BLaER1 (cell line): Measurements from ENCODE around the gene NR6A1.

Experiments
- H3K27ac ChIP-seq: shearing (Covaris generic); formaldehyde crosslinking; 2 replicates; pipeline ENCODE4 v1.8.1; 2022
- H3K27me3 ChIP-seq: shearing (Covaris generic); formaldehyde crosslinking; 2 replicates; pipeline ENCODE4 v1.8.1; 2022
- H3K36me3 ChIP-seq: shearing (Covaris generic); formaldehyde crosslinking; 2 replicates; pipeline ENCODE4 v1.8.1; 2022
- H3K4me1 ChIP-seq: shearing (Covaris generic); formaldehyde crosslinking; 2 replicates; pipeline ENCODE4 v1.8.1; 2022
- H3K4me2 ChIP-seq: shearing (Covaris generic); formaldehyde crosslinking; 2 replicates; pipeline ENCODE4 v1.8.1; 2022
- H3K4me3 ChIP-seq: shearing (Covaris generic); formaldehyde crosslinking; 2 replicates; pipeline ENCODE4 v1.8.1; 2022
- H3K9ac ChIP-seq: shearing (Covaris generic); formaldehyde crosslinking; 2 replicates; pipeline ENCODE4 v1.8.1; 2022
- H3K9me3 ChIP-seq: shearing (Covaris generic); formaldehyde crosslinking; 2 replicates; pipeline ENCODE4 v1.8.1; 2022
- H4K20me1 ChIP-seq: shearing (Covaris generic); formaldehyde crosslinking; 2 replicates; pipeline ENCODE4 v1.8.1; 2022
- Cebpa-rat ChIP-seq: shearing (Covaris generic); IDR thresholded peaks from 2 replicates; pipeline ENCODE4 v1.8.1; 2022

Gene NR6A1

DNA sequence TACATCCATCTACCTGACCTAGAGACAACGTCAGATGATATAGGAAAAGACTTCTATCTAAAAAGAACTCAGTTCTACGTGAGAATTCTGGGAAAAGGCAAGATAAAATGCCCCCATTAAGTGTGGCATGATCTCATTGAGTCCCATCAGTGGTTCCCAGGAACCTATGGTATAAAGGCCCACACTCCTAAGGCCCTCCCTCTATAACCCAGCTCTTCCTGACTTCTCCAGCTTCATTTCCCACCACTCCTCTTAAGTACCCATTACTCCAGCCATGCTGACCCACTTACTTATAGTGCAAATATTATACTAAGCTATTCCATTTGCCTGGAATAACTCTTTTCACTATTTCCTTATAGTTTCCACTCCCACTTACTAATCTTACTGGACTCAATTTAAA, 168.5 kb downstream of the NR6A1 start:
- no peaks in the 10 kb centered on the region for H3K9me3 ChIP-seq
- no peaks in the 10 kb centered on the region for H3K4me1 ChIP-seq
- no peaks in the 10 kb centered on the region for H4K20me1 ChIP-seq
- no peak for TF ChIP-seq Cebpa-rat
- no peak overlapping the region for H3K27ac ChIP-seq
- no peak overlapping the region for H3K4me3 ChIP-seq
- H3K9ac ChIP-seq, result no peak overlapping the region
- no peaks in the 10 kb centered on the region for H3K36me3 ChIP-seq
- H3K27me3 ChIP-seq, result no peaks in the 10 kb centered on the region
- no peak overlapping the region for H3K4me2 ChIP-seq

GRCh38 chr9:124602204-124602603, 168.9 kb downstream of the NR6A1 start:
- no peak overlapping the region for H3K27ac ChIP-seq
- H3K9ac ChIP-seq, result no peak overlapping the region
- H3K36me3 ChIP-seq, result no peaks in the 10 kb centered on the region
- H3K4me3 ChIP-seq, result no peak overlapping the region
- no peaks in the 10 kb centered on the region for H3K9me3 ChIP-seq
- TF ChIP-seq Cebpa-rat, result no peak
- H3K4me1 ChIP-seq, result no peaks in the 10 kb centered on the region
- H3K4me2 ChIP-seq, result no peak overlapping the region
- H4K20me1 ChIP-seq, result no peaks in the 10 kb centered on the region
- no peaks in the 10 kb centered on the region for H3K27me3 ChIP-seq

DNA sequence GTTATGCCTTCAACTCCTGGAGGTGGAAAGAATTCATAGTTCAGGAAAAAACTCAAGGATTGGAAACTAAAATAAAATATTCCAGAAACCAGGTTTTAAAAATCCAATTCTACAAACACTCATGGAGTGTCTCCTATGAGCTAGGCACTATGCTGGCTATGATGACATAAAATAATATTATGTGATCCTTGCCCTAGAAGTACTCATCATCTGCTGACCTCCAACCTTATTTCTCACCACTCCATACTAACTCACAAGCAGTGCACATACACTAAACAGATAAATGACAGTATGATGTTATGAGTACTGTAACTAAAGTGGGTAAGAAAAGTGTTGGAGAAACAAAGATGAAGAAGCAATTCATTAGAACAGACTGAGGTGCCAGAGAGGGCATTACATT, 170.7 kb downstream of the NR6A1 start:
- Histone ChIP-seq H3K27me3 (no peaks in the 10 kb centered on the region), H3K4me3 (no peak overlapping the region), H3K9ac (no peak overlapping the region), H3K4me1 (no peaks in the 10 kb centered on the region), H3K36me3 (no peaks in the 10 kb centered on the region), H3K9me3 (no peaks in the 10 kb centered on the region), H4K20me1 (no peaks in the 10 kb centered on the region), H3K27ac (no peak overlapping the region), H3K4me2 (no peak overlapping the region)
- TF ChIP-seq Cebpa-rat, result no peak

- no peak for TF ChIP-seq Cebpa-rat
- no peaks in the 10 kb centered on the region for H3K27me3 ChIP-seq
- no peaks in the 10 kb centered on the region for H3K9me3 ChIP-seq
- H3K4me1 ChIP-seq, result no peaks in the 10 kb centered on the region
- H3K27ac ChIP-seq, result no peak overlapping the region
- H3K4me3 ChIP-seq, result no peak overlapping the region
- H3K4me2 ChIP-seq, result no peak overlapping the region
- H4K20me1 ChIP-seq, result no peaks in the 10 kb centered on the region
- no peak overlapping the region for H3K9ac ChIP-seq
- no peaks in the 10 kb centered on the region for H3K36me3 ChIP-seq
Observed at GRCh38 chr9:124599121-124599795, 171.9 kb downstream of the NR6A1 start.

GRCh38 chr9:124598048-124598447, 173.1 kb downstream of the NR6A1 start:
- TF ChIP-seq Cebpa-rat, result no peak
- no peaks in the 10 kb centered on the region for H4K20me1 ChIP-seq
- no peak overlapping the region for H3K4me2 ChIP-seq
- no peak overlapping the region for H3K4me3 ChIP-seq
- H3K36me3 ChIP-seq, result no peaks in the 10 kb centered on the region
- H3K27me3 ChIP-seq, result no peaks in the 10 kb centered on the region
- H3K9me3 ChIP-seq, result no peaks in the 10 kb centered on the region
- no peaks in the 10 kb centered on the region for H3K4me1 ChIP-seq
- H3K9ac ChIP-seq, result no peak overlapping the region
- no peak overlapping the region for H3K27ac ChIP-seq

GRCh38 chr9:124596172-124596839, 174.8 kb downstream of the NR6A1 start:
- Histone ChIP-seq H4K20me1 (no peaks in the 10 kb centered on the region), H3K4me1 (no peaks in the 10 kb centered on the region), H3K27me3 (no peaks in the 10 kb centered on the region), H3K9me3 (no peaks in the 10 kb centered on the region), H3K27ac (no peak overlapping the region), H3K4me2 (no peak overlapping the region), H3K4me3 (no peak overlapping the region), H3K36me3 (no peaks in the 10 kb centered on the region), H3K9ac (no peak overlapping the region)
- no peak for TF ChIP-seq Cebpa-rat

DNA sequence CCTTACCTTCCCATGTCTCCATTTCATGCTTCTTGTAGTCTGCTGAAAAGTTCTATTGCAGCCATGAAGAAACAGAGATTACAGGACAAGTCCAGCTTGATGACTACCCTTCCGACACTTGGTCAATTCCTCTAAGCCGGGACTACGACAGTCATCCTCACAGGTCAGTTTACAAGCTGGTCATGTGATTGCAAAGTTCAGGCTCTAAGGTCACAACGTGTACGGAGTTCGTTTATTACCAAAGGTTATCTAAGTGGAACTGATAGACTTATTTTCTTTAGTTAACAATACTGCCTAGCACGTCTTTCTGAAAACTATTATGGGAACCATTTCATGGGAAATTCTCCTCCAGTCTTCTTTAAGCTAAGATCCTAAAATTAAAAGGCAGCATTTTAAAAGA, 175.4 kb downstream of the NR6A1 start:
- H3K4me1 ChIP-seq, result no peaks in the 10 kb centered on the region
- no peak overlapping the region for H3K9ac ChIP-seq
- TF ChIP-seq Cebpa-rat, result no peak
- H3K36me3 ChIP-seq, result no peaks in the 10 kb centered on the region
- no peak overlapping the region for H3K4me2 ChIP-seq
- no peaks in the 10 kb centered on the region for H3K9me3 ChIP-seq
- no peaks in the 10 kb centered on the region for H3K27me3 ChIP-seq
- H3K27ac ChIP-seq, result no peak overlapping the region
- no peak overlapping the region for H3K4me3 ChIP-seq
- H4K20me1 ChIP-seq, result no peaks in the 10 kb centered on the region

DNA sequence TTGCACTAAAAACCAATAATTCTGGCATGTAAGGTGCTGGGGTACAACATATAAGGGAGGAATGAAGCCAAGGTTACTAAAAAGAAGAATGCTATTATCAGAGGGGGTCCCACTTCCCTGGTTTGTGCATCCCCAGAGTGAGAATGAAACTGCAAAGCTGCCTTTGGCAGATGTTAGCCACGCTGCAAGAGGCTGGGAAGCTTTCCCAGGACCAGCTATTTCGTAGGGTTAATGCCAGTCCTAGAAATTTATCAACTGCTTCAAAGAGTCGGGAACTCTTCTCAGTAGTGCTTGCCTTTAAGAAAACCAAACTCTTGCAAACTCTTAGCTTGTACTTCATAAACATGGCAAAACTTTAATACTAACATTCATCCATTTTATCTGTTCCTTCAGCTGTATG, 176.4 kb downstream of the NR6A1 start:
- Histone ChIP-seq H3K9me3 (no peaks in the 10 kb centered on the region), H3K4me1 (no peaks in the 10 kb centered on the region), H3K27ac (no peak overlapping the region), H4K20me1 (no peaks in the 10 kb centered on the region), H3K4me3 (no peak overlapping the region), H3K4me2 (no peak overlapping the region), H3K36me3 (no peaks in the 10 kb centered on the region), H3K9ac (no peak overlapping the region), H3K27me3 (no peaks in the 10 kb centered on the region)
- no peak for TF ChIP-seq Cebpa-rat

GRCh38 chr9:124594225-124594624, 176.9 kb downstream of the NR6A1 start:
- Histone ChIP-seq H3K27ac (no peak overlapping the region), H3K4me2 (no peak overlapping the region)
- TF ChIP-seq Cebpa-rat, result no peak

GRCh38 chr9:124593651-124594058, 177.5 kb downstream of the NR6A1 start:
- H3K9me3 ChIP-seq, result no peaks in the 10 kb centered on the region
- H3K27ac ChIP-seq, result no peak overlapping the region
- no peaks in the 10 kb centered on the region for H3K36me3 ChIP-seq
- no peak overlapping the region for H3K9ac ChIP-seq
- no peak overlapping the region for H3K4me3 ChIP-seq
- H3K4me2 ChIP-seq, result no peak overlapping the region
- H4K20me1 ChIP-seq, result no peaks in the 10 kb centered on the region
- no peaks in the 10 kb centered on the region for H3K4me1 ChIP-seq
- no peaks in the 10 kb centered on the region for H3K27me3 ChIP-seq
- TF ChIP-seq Cebpa-rat, result no peak

More at GRCh38 chr9:124594225-124594624, 176.9 kb downstream of the NR6A1 start:
- H3K4me3 ChIP-seq, result no peak overlapping the region
- no peaks in the 10 kb centered on the region for H3K9me3 ChIP-seq
- no peak overlapping the region for H3K9ac ChIP-seq
- no peaks in the 10 kb centered on the region for H3K27me3 ChIP-seq
- H3K36me3 ChIP-seq, result no peaks in the 10 kb centered on the region
- no peaks in the 10 kb centered on the region for H4K20me1 ChIP-seq
- H3K4me1 ChIP-seq, result no peaks in the 10 kb centered on the region

GRCh38 chr9:124593200-124593599, 177.9 kb downstream of the NR6A1 start:
- TF ChIP-seq Cebpa-rat, result no peak
- Histone ChIP-seq H3K4me1 (no peaks in the 10 kb centered on the region), H3K36me3 (no peaks in the 10 kb centered on the region), H3K4me3 (no peak overlapping the region), H4K20me1 (no peaks in the 10 kb centered on the region), H3K9ac (no peak overlapping the region), H3K27ac (no peak overlapping the region), H3K4me2 (no peak overlapping the region), H3K9me3 (no peaks in the 10 kb centered on the region), H3K27me3 (no peaks in the 10 kb centered on the region)
